ENCODE data around the gene ANTXR1. TPM values are rescaled to one million over a fixed set of nuclear protein-coding genes. Genes with fewer than 3 reads are reported as not detected.

Gene ANTXR1
- total RNA-seq, 2 donors from 2014 or later: 38.4 to 39.9 TPM

- ATAC-seq: no peak
- intact Hi-C loops (cut with DNase I): no loop called here
Observed at GRCh38 chr2:69269330-69269729, 256.4 kb downstream of the ANTXR1 start.

GRCh38 chr2:69271831-69272257 is 258.9 kb downstream of the ANTXR1 start:
- ATAC-seq (peak in 1 of 2 donors; percentile 59), DNase-seq (no peak)
- intact Hi-C loops (cut with DNase I): no loop called here

More at GRCh38 chr2:69269330-69269729, 256.4 kb downstream of the ANTXR1 start:
- DNase-seq: no peak

GRCh38 chr2:69272803-69273471 is 260.0 kb downstream of the ANTXR1 start:
- DNase-seq (no peak), ATAC-seq (peak; percentile 30 to 73)
- intact Hi-C loops (cut with DNase I): no loop called here

GRCh38 chr2:69275490-69275889 is 262.5 kb downstream of the ANTXR1 start:
- DNase-seq (no peak), ATAC-seq (no peak)
- intact Hi-C loops (cut with DNase I): no loop called here

- intact Hi-C loops (cut with DNase I): no loop called here
- ATAC-seq: no peak
- no peak for DNase-seq
Observed at GRCh38 chr2:69278366-69278765, 265.4 kb downstream of the ANTXR1 start.

- DNase-seq (no peak), ATAC-seq (no peak)
Observed at GRCh38 chr2:69279211-69279610, 266.2 kb downstream of the ANTXR1 start.

GRCh38 chr2:69279931-69280681 is 267.1 kb downstream of the ANTXR1 start:
- DNase-seq: no peak
- intact Hi-C loops (cut with DNase I): no loop called here
- no peak for ATAC-seq

More at GRCh38 chr2:69279211-69279610, 266.2 kb downstream of the ANTXR1 start:
- intact Hi-C loops (cut with DNase I): no loop called here

GRCh38 chr2:69280796-69281412 is 267.9 kb downstream of the ANTXR1 start:
- intact Hi-C loops (cut with DNase I): no loop called here
- ATAC-seq: no peak
- no peak for DNase-seq

GRCh38 chr2:69285379-69285894 is 272.5 kb downstream of the ANTXR1 start:
- ATAC-seq: no peak
- DNase-seq: no peak
- intact Hi-C loops (cut with DNase I): no loop called here

GRCh38 chr2:69287544-69287943 is 274.6 kb downstream of the ANTXR1 start:
- no peak for ATAC-seq
- no peak for DNase-seq
- intact Hi-C loops (cut with DNase I): no loop called here

- no peak for DNase-seq
- intact Hi-C loops (cut with DNase I): no loop called here
- no peak for ATAC-seq
Observed at GRCh38 chr2:69288429-69288828, 275.4 kb downstream of the ANTXR1 start.

GRCh38 chr2:69291004-69291650 is 278.1 kb downstream of the ANTXR1 start:
- no peak for DNase-seq
- intact Hi-C loops (cut with DNase I): no loop called here
- ATAC-seq: peak; percentile 47 to 81

GRCh38 chr2:69291721-69292120 is 278.7 kb downstream of the ANTXR1 start:
- intact Hi-C loops (cut with DNase I): no loop called here
- DNase-seq: no peak
- peak in 1 of 2 donors; percentile 23 for ATAC-seq

GRCh38 chr2:69292256-69292655 is 279.3 kb downstream of the ANTXR1 start:
- DNase-seq: no peak
- ATAC-seq: no peak
- intact Hi-C loops (cut with DNase I): no loop called here

GRCh38 chr2:69296421-69296820 is 283.4 kb downstream of the ANTXR1 start:
- no peak for ATAC-seq

GRCh38 chr2:69297216-69297615 is 284.2 kb downstream of the ANTXR1 start:
- peak in 1 of 2 donors; percentile 66 for ATAC-seq
- DNase-seq: no peak
- intact Hi-C loops (cut with DNase I): no loop called here

More at GRCh38 chr2:69296421-69296820, 283.4 kb downstream of the ANTXR1 start:
- intact Hi-C loops (cut with DNase I): no loop called here
- no peak for DNase-seq

GRCh38 chr2:69298261-69298660 is 285.3 kb downstream of the ANTXR1 start:
- intact Hi-C loops (cut with DNase I): no loop called here
- ATAC-seq (peak in 1 of 2 donors; percentile 76), DNase-seq (no peak)

- intact Hi-C loops (cut with DNase I): no loop called here
Observed at GRCh38 chr2:69298862-69299261, 285.9 kb downstream of the ANTXR1 start.

More at GRCh38 chr2:69298862-69299261, 285.9 kb downstream of the ANTXR1 start:
- DNase-seq (no peak), ATAC-seq (peak in 1 of 2 donors; percentile 28)

Data from left cardiac atrium (tissue), 4 donors.